Daoy (cell line): ENCODE measurements around the gene MRNIP. TPM values are rescaled to one million over a fixed set of nuclear protein-coding genes. Genes with fewer than 3 reads are reported as not detected.

Experiments
- DNase-seq: peaks from one replicate; pipeline ENCODE4 v3.0.0-alpha.2; 2015; ENCODE audit warnings: low read depth
- total RNA-seq: library from RNA; depleted of rRNA; stranded (reverse); fragments of >200 nt; shearing (Covaris generic); gene quantifications from 2 replicates; pipeline ENCODE4 v1.2.3, GENCODE V29; 2014

The MRNIP gene
- total RNA-seq, 1 experiment from 2014 or later, result 9.2 TPM

DNA sequence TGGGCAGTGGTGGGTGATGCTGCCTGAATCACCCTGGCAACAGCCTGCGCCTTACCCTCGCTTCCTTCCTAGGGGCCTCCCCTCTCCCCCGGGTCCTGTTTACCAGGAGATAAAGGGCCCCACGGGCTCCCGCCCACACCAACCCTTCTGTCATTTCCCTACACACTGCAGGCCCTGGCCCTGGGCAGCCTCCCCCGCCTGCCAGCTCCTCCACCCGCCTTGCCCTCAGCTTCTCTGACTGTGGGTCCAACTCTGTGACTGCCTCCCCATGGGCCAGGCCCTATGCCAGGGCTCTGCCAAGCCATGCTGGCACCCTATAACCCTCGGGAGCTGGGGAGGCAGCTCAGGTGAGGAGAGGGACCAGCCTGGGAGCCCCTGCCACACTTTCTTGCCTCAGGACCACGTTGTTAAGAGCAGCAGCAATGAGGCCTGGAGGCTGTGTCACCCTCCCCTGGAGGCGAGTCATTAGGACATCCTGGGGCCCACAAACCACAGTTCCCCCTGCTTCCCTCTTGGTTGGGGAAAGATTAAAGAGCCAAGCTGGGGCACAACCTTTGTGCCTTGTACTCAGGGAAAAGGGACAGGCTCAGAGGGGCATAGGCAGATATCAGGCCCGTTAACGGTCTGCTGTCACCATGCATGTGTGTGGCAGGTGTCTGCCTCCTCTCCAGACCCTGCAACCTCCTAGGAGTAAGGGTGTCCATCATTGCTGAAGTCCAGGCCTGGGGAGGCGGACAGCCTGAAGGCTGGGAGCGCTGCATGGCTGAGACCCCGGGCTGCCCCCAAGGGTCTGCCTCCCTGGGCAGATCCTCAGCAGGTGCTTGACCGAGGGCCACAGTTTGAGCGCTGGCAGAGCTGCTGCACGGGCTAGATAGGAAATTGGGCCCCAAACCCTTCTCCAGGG, 54.7 kb downstream of the MRNIP start:
- peak; percentile 52 for DNase-seq

- DNase-seq, result no peak
These were observed 55.6 kb downstream of the MRNIP start for GRCh38 chr5:179802950-179803562.

DNA sequence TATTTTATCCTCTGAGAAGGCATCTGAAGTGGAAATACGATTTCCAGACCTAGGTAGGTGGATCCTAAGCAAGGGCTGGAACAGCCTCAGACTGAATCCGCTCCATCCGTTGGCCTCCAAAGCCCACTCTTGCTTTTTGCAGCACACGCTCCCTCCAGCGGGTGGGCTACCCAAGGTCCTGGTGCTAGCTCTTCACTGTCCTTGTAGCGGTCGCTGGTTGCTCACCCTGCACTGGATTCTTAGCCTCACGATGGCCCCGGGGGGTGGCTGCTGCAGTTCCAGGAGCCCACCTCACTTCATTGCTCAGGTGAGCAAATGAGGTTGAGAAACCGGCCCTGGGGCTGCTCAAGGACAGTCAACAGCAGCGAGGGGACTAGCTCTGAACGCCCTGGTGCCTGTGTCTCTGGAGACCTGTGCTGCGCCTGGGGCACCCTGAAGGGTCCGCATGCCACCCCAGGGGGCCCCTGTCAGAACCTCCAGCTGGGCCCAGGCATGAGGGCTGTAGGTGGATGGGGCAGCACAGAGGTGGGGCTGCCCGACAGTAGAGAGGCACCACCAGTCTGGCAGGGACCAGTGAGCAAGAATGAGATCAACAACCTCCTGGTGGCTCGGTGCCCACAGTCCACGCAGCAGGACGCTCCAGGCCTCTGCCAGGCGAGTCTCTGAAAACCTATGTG, 56.3 kb downstream of the MRNIP start:
- DNase-seq, result no peak

DNA sequence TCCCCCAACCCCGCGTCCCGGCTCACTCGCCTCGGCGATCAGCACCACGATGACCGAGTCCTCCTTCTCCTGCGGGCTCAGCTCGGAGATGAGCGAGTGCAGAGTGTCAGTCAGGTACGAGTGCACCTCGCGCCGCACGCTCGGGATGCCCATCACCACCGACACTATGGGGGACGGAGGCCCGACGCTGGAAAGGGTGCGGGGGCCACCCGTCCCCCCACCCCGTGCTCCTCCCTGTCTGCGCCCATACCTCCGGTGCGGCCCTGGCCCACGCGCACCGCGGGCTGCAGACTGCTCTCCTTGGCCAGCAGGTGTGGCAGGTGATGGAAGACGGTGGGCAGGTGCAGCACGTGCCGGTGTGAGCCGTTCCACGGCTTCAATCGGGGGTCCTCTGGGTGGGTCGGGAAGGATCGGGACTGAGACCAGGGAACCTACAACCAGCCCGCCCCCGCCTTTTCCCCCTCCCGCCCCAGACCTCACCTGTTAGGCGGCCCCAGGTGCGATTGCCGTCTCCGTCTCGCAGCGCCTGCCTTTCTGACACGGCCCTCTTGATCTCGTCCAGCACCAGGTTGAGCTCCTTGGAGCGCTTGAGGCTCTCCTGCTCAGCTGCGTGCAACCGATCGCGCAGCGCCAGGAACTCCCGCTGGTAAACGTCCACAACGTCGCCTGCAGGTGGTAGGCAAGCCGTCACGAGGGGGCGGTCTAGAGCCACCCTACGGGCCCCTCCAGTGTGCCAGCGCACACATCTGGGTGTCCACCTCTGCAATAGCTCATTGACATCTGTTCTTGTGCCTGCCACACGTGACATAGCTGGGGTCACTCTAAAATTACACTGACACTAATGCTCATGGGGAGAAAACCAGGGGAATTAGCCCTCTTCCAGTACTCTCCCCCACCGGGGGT, 57.1 kb downstream of the MRNIP start:
- no peak for DNase-seq

- DNase-seq, result no peak
These were observed 57.9 kb downstream of the MRNIP start for GRCh38 chr5:179800696-179801201.

GRCh38 chr5:179800071-179800695, 58.4 kb downstream of the MRNIP start:
- DNase-seq, result no peak

DNA sequence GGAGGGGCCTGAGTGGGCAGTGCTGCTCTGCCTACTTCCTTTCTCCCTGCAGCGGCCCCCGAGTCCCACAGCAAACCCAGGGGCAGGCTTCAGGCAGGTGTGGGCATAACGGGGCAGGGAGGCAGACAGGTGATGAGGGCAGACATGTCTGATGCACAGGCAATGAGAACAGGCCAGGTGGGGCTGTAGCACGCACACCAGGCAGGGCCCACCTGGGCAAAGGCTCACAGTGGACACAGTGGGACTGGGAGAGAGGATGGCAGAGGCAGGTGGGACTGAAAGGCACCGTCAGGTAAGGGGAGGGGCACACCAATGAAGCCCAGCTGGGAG, 59.0 kb downstream of the MRNIP start:
- no peak for DNase-seq

GRCh38 chr5:179798771-179799643, 59.6 kb downstream of the MRNIP start:
- DNase-seq, result no peak

DNA sequence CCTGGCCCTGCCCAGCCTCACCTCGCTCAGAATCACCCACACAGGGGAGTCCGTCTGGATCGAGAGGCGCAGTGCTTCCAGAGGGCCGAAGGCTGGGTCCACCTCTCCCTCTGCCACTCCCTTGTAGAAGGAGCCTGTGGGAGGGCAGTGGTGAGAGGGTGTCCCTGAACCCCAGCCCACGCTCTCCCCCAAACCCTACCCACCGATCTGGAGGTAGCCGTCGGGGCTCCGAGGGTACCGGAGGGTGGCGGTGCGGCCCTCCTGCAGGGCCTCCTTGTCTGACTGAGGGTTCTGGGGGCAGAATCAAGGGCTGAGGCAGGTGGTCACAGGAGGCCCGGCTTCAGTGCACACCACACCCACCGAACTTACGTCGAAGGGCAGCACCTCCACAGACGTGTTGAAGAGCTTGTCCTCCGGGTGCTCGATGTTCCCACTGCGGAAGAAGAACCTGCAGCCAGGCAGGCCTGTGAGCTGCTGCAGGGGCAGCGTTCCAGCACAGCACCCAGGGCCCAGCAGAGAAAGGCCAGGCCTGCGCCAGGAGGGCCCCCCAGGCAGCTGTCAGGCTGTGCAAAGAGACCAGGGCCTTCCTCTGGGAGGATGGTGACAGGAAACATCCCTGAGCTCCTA, 60.4 kb downstream of the MRNIP start:
- no peak for DNase-seq

- DNase-seq, result no peak
These were observed 60.9 kb downstream of the MRNIP start for GRCh38 chr5:179797741-179798140.

GRCh38 chr5:179796877-179797608, 61.6 kb downstream of the MRNIP start:
- no peak for DNase-seq

DNA sequence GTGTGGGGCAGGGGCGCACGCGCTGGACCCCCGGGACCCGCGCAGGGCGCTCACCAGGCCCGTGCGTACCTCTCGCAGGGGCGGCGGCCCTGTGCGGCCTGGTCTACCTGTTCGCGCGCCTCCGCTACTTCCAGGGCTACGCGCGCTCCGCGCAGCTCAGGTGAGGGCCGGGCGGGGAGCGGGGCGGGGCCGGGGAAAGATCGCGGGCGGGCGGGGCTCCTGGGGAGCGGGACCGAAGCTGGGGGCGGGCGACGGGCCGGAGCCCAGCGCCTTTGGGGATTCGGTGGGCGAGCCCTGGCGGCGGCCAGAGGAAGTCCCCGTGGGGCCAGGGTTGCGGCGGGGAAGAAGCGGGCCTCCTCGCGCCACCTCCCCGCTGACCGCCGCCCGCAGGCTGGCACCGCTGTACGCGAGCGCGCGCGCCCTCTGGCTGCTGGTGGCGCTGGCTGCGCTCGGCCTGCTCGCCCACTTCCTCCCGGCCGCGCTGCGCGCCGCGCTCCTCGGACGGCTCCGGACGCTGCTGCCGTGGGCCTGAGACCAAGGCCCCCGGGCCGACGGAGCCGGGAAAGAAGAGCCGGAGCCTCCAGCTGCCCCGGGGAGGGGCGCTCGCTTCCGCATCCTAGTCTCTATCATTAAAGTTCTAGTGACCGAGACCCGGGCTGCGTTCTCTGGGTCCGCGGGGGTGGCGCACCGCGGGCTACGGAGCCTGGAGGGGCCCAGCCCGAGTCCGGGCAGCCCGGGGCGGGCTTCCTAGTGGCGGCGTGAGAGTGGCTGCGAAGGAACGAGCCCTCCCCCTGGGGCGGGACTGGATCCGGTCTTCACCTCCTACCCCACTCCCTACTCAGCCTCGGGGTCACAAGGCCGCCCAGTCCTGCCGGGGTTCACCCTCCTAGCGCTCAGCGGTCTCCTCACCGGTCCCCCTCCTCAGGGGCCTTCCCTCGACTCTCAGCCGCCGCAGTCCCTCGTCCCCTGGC, 62.5 kb downstream of the MRNIP start:
- DNase-seq, result peak; percentile 92

DNA sequence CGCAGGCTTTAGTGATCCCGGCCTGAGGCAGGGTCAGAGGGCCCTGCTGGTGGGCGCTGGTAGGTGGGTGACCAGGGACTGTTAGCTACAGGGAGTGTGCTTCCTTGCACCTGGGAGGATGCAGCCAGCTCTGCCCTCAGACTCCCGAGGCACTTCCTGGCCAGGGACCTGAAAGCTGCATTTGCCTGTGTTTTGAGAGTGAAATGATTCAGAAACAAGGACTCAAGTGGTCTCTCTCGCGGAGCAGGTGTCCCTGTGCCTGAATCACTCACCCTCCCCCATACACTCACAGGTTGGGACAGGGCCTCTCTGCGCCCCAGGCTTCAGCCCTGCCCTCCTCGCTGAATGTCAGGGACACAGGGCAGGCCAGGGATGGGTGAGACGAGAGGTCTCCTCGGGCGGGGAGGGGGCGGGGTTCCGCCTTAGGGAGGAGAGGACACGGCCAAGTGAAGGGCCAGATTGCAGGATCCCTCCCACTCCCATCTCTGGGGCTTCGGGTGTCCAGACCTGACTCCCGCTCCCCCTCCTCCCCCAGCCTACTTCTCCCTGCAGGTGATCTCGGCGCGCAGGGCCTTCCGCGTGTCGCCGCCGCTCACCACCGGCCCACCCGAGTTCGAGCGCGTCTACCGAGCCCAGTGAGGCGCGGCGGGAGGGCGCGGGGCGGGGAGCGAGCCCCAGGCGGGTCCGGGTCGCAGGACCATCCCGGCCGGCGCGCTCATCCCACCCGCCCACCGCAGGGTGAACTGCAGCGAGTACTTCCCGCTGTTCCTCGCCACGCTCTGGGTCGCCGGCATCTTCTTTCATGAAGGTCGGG, 63.4 kb downstream of the MRNIP start:
- DNase-seq, result no peak

GRCh38 chr5:179794575-179794974, 64.0 kb downstream of the MRNIP start:
- no peak for DNase-seq

DNA sequence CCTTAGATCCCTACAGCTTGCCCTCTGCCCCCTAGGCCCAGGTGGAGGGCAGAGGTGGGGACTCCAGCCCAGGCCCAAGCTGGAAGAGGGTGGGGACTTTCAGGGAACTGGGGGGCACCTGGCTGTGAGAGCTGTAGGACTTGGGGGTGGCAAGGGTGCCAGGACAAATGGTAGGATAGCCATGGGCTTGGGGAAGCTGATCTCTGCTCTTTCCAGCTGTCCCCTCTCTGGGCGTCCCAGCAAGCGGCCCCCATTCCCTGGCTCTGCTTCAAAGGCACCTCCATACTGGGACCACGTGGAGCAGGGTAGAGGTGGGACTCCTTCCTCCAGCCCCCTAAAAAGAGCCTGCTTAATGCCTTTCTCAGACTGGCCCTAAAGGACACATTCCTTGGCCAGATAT, 64.4 kb downstream of the MRNIP start:
- no peak for DNase-seq

GRCh38 chr5:179793468-179794139, 65.0 kb downstream of the MRNIP start, which contains the start of gene LTC4S:
TSS of gene LTC4S (plus strand) at chr5:179793986. CDS start at chr5:179794081, 95 bp downstream.
- DNase-seq, result peak; percentile 89
